ENCODE results near the gene FYB1. TPM values are rescaled to one million over a fixed set of nuclear protein-coding genes. Genes with fewer than 3 reads are reported as not detected.

Gene FYB1
- total and polyA plus RNA-seq, 2 experiments from 2014 or later = 1.1 to 2.4 TPM

- TF ChIP-seq EZH2phosphoT487 (IDR thresholded peaks at IDR 0.05; ENCODE audit: low read depth, severe bottlenecking, unreplicated experiment) = no peak
- TF ChIP-seq EZH2 (IDR thresholded peaks at IDR 0.05; ENCODE audit: borderline replicate concordance) = no peak
- Histone ChIP-seq H4K20me1 (ENCODE audit: insufficient read depth, poor library complexity, severe bottlenecking) (peaks cover 18% of the 10 kb centered on the region), H3K4me3 (peak overlapping the region; percentile 93), H3K27me3 (no peaks in the 10 kb centered on the region), H3K9me3 (ENCODE audit: low read depth) (no peaks in the 10 kb centered on the region), H3K9me2 (replicated peaks; ENCODE audit: insufficient read depth) (no peaks in the 10 kb centered on the region), H3K36me3 (replicated peaks; ENCODE audit: insufficient read depth, low read depth) (no peaks in the 10 kb centered on the region), H3K4me2 (peak overlapping the region; percentile 80), H3K4me1 (ENCODE audit: insufficient read depth) (no peaks in the 10 kb centered on the region), H2AFZ (peak overlapping the region; percentile 47), H3K27ac (peak overlapping the region; percentile 100), H3K79me2 (peaks cover 46% of the 10 kb centered on the region)
- WGBS (ENCODE audit: low lambda C conversion rate, missing lambda C conversion rate) = 6% methylated on average over 14 of the region's 29 CpGs
- DNase-seq (ENCODE audit: low spot score) = no peak
Measured at GRCh38 chr5:39073767-39074016, 145.7 kb downstream of the FYB1 start.

GRCh38 chr5:39072925-39073766 is 146.2 kb downstream of the FYB1 start:
- H3K27ac ChIP-seq = peak overlapping the region; percentile 100
- DNase-seq (ENCODE audit: low spot score) = peak; percentile 73
- H2AFZ ChIP-seq = peak overlapping the region; percentile 47
- peak overlapping the region; percentile 80 for H3K4me2 ChIP-seq
- no peaks in the 10 kb centered on the region for H3K27me3 ChIP-seq
- 1% methylated on average over 27 of the region's 27 CpGs for WGBS (ENCODE audit: low lambda C conversion rate, missing lambda C conversion rate)
- H3K36me3 ChIP-seq (replicated peaks; ENCODE audit: insufficient read depth, low read depth) = no peaks in the 10 kb centered on the region
- peak overlapping the region; percentile 93 for H3K4me3 ChIP-seq
- peaks cover 51% of the 10 kb centered on the region for H3K79me2 ChIP-seq
- H3K9me3 ChIP-seq (ENCODE audit: low read depth) = no peaks in the 10 kb centered on the region
- no peaks in the 10 kb centered on the region for H3K9me2 ChIP-seq (replicated peaks; ENCODE audit: insufficient read depth)
- H3K4me1 ChIP-seq (ENCODE audit: insufficient read depth) = no peaks in the 10 kb centered on the region
- TF ChIP-seq CTCF (IDR thresholded peaks at IDR 0.05; ENCODE audit: poor library complexity) (no peak), EZH2 (IDR thresholded peaks at IDR 0.05; ENCODE audit: borderline replicate concordance) (no peak), EZH2phosphoT487 (IDR thresholded peaks at IDR 0.05; ENCODE audit: low read depth, severe bottlenecking, unreplicated experiment) (no peak)
- peaks cover 18% of the 10 kb centered on the region for H4K20me1 ChIP-seq (ENCODE audit: insufficient read depth, poor library complexity, severe bottlenecking)

- peaks cover 98% of the 10 kb centered on the region for H3K79me2 ChIP-seq
- no peak overlapping the region for H2AFZ ChIP-seq
- H3K4me2 ChIP-seq = no peak overlapping the region
- TF ChIP-seq EZH2phosphoT487 (IDR thresholded peaks at IDR 0.05; ENCODE audit: low read depth, severe bottlenecking, unreplicated experiment) = no peak
- TF ChIP-seq EZH2 (IDR thresholded peaks at IDR 0.05; ENCODE audit: borderline replicate concordance) = no peak
- no peak for TF ChIP-seq CTCF (IDR thresholded peaks at IDR 0.05; ENCODE audit: poor library complexity)
- WGBS (ENCODE audit: low lambda C conversion rate, missing lambda C conversion rate) = 96% methylated on average over 3 of the region's 3 CpGs
- H3K36me3 ChIP-seq (replicated peaks; ENCODE audit: insufficient read depth, low read depth) = no peaks in the 10 kb centered on the region
- H3K27me3 ChIP-seq = no peaks in the 10 kb centered on the region
- H3K4me3 ChIP-seq = no peak overlapping the region
- peaks cover 2% of the 10 kb centered on the region for H3K4me1 ChIP-seq (ENCODE audit: insufficient read depth)
- no peak for DNase-seq (ENCODE audit: low spot score)
- no peak overlapping the region for H3K27ac ChIP-seq
- H4K20me1 ChIP-seq (ENCODE audit: insufficient read depth, poor library complexity, severe bottlenecking) = peaks cover 31% of the 10 kb centered on the region
- no peaks in the 10 kb centered on the region for H3K9me2 ChIP-seq (replicated peaks; ENCODE audit: insufficient read depth)
- no peaks in the 10 kb centered on the region for H3K9me3 ChIP-seq (ENCODE audit: low read depth)
Measured at GRCh38 chr5:39068099-39068498, 151.3 kb downstream of the FYB1 start.

GRCh38 chr5:39064450-39064849 is 154.9 kb downstream of the FYB1 start:
- H4K20me1 ChIP-seq (ENCODE audit: insufficient read depth, poor library complexity, severe bottlenecking) = peaks cover 29% of the 10 kb centered on the region
- 96% methylated on average over 3 of the region's 3 CpGs for WGBS (ENCODE audit: low lambda C conversion rate, missing lambda C conversion rate)
- H3K4me1 ChIP-seq (ENCODE audit: insufficient read depth) = peaks cover 10% of the 10 kb centered on the region

More at GRCh38 chr5:39064450-39064849, 154.9 kb downstream of the FYB1 start:
- Histone ChIP-seq H3K36me3 (replicated peaks; ENCODE audit: insufficient read depth, low read depth) (no peaks in the 10 kb centered on the region), H3K27me3 (no peaks in the 10 kb centered on the region), H3K9me3 (ENCODE audit: low read depth) (no peaks in the 10 kb centered on the region), H2AFZ (no peak overlapping the region), H3K79me2 (peaks cover 99% of the 10 kb centered on the region), H3K4me3 (no peak overlapping the region), H3K4me2 (no peak overlapping the region), H3K27ac (no peak overlapping the region), H3K9me2 (replicated peaks; ENCODE audit: insufficient read depth) (no peaks in the 10 kb centered on the region)
- TF ChIP-seq EZH2phosphoT487 (IDR thresholded peaks at IDR 0.05; ENCODE audit: low read depth, severe bottlenecking, unreplicated experiment) (no peak), EZH2 (IDR thresholded peaks at IDR 0.05; ENCODE audit: borderline replicate concordance) (no peak), CTCF (IDR thresholded peaks at IDR 0.05; ENCODE audit: poor library complexity) (no peak)
- no peak for DNase-seq (ENCODE audit: low spot score)
